DMS53 treated with DMSO at 0.1 percent for 48 hours (cell line): Measurements from ENCODE around the gene CSMD2.

Experiments
- DNase-seq: peaks from one replicate; lab custom pipeline; 2025; ENCODE audit not compliant: unreplicated experiment; lab: John Stamatoyannopoulos, UW

Gene CSMD2

GRCh38 chr1:33866281-33866680 is 298.7 kb downstream of the CSMD2 start:
- no peak for DNase-seq

GRCh38 chr1:33864460-33865389 is 300.3 kb downstream of the CSMD2 start:
- no peak for DNase-seq

GRCh38 chr1:33863779-33864178 is 301.3 kb downstream of the CSMD2 start, which contains the start of gene HMGB4:
TSS of gene HMGB4 (plus strand) at chr1:33864079. CDS start at chr1:33864192, 113 bp downstream.
- DNase-seq: no peak

GRCh38 chr1:33860671-33861070 is 304.4 kb downstream of the CSMD2 start:
- no peak for DNase-seq

- no peak for DNase-seq
These were observed 310.9 kb downstream of the CSMD2 start for GRCh38 chr1:33854091-33854490.

- DNase-seq: no peak
These were observed 311.6 kb downstream of the CSMD2 start for GRCh38 chr1:33853431-33853830.

GRCh38 chr1:33852711-33853110 is 312.3 kb downstream of the CSMD2 start:
- DNase-seq: no peak

GRCh38 chr1:33850481-33850880 is 314.5 kb downstream of the CSMD2 start:
- DNase-seq: no peak

- no peak for DNase-seq
These were observed 315.8 kb downstream of the CSMD2 start for GRCh38 chr1:33849211-33849610.

- DNase-seq: no peak
These were observed 316.7 kb downstream of the CSMD2 start for GRCh38 chr1:33848205-33848937.

- DNase-seq: no peak
These were observed 318.2 kb downstream of the CSMD2 start for GRCh38 chr1:33846861-33847260.

- no peak for DNase-seq
These were observed 320.9 kb downstream of the CSMD2 start for GRCh38 chr1:33844166-33844565.

- no peak for DNase-seq
These were observed 322.7 kb downstream of the CSMD2 start for GRCh38 chr1:33842348-33842747.

GRCh38 chr1:33841494-33841893 is 323.5 kb downstream of the CSMD2 start:
- DNase-seq: no peak

- DNase-seq: no peak
These were observed 327.4 kb downstream of the CSMD2 start for GRCh38 chr1:33837635-33838034.

- no peak for DNase-seq
These were observed 328.1 kb downstream of the CSMD2 start for GRCh38 chr1:33836911-33837310.

- no peak for DNase-seq
These were observed 336.4 kb downstream of the CSMD2 start for GRCh38 chr1:33828654-33829053.

- no peak for DNase-seq
These were observed 337.0 kb downstream of the CSMD2 start for GRCh38 chr1:33828059-33828458.

GRCh38 chr1:33826711-33827110 is 338.3 kb downstream of the CSMD2 start:
- no peak for DNase-seq

- DNase-seq: no peak
These were observed 338.7 kb downstream of the CSMD2 start for GRCh38 chr1:33826311-33826710.

GRCh38 chr1:33825506-33825905 is 339.5 kb downstream of the CSMD2 start:
- no peak for DNase-seq

GRCh38 chr1:33824971-33825370 is 340.1 kb downstream of the CSMD2 start:
- no peak for DNase-seq
